SK-N-SH (cell line): ENCODE data around the gene KLB. TPM values are rescaled to one million over a fixed set of nuclear protein-coding genes. Genes with fewer than 3 reads are reported as not detected.

Experiments
- CTCF ChIA-PET: fragments of 300-600, 350-600 bp; formaldehyde crosslinking; extraction: SDS; loops from one replicate; lab custom pipeline; 2021; lab: Yijun Ruan, JAX
- POLR2A ChIA-PET: fragments of 350-600 bp; sonication (Branson Sonifier 250); formaldehyde crosslinking; extraction: SDS; loops from one replicate; lab custom pipeline; 2020; ENCODE audit warnings: antibody characterized with exemption, inconsistent platforms; lab: Yijun Ruan, JAX
- DNase-seq: peaks from one replicate; pipeline ENCODE4 v3.0.0; 2012
- H2AFZ ChIP-seq: fragments of 200-600 bp; sonication (generic); 2 replicates; pipeline ENCODE4 v1.8.1; 2016; ENCODE audit warnings: antibody characterized with exemption, mild to moderate bottlenecking, low read depth
- H3F3A ChIP-seq: fragments of 200-600 bp; sonication (generic); replicated peaks from 2 replicates; pipeline ENCODE3; 2016; ENCODE audit warnings: antibody characterized with exemption, mild to moderate bottlenecking; ENCODE audit not compliant: insufficient read depth
- H3K27ac ChIP-seq, 2 experiments: fragments of 200-500 bp in 1 of 2; fragments of 200-600 bp in 1 of 2; sonication (Bioruptor generic) in 1 of 2; sonication (generic), shearing (Covaris generic) in 1 of 2; 2 replicates each; pipeline versions ENCODE4 v1.5.1 to v1.6.1; 2014 to 2016; ENCODE audit warnings: low read depth in 2 of 2, inconsistent platforms in 1 of 2, low read length in 1 of 2, mild to moderate bottlenecking in 1 of 2, mixed read lengths in 1 of 2
- H3K27me3 ChIP-seq: fragments of 200-600 bp; sonication (generic), shearing (Covaris generic); 2 replicates; pipeline ENCODE4 v1.6.1; 2016; ENCODE audit warnings: mixed run types; ENCODE audit not compliant: insufficient read depth
- H3K36me3 ChIP-seq, 2 experiments: fragments of 200-500 bp in 1 of 2; fragments of 200-600 bp in 1 of 2; sonication (Bioruptor generic) in 1 of 2; sonication (generic) in 1 of 2; replicated peaks in 1 of 2; 2 replicates each; pipeline versions ENCODE3 to v1.5.1; 2014 to 2016; ENCODE audit warnings: low read length in 1 of 2, mild to moderate bottlenecking in 1 of 2; ENCODE audit not compliant: insufficient read depth in 2 of 2, control insufficient read depth in 1 of 2
- H3K4me1 ChIP-seq, 2 experiments: fragments of 200-500 bp in 1 of 2; fragments of 200-600 bp in 1 of 2; sonication (Bioruptor generic) in 1 of 2; sonication (generic), shearing (Covaris generic) in 1 of 2; 2 replicates each; pipeline versions ENCODE4 v1.5.1 to v1.6.1; 2014 to 2016; ENCODE audit warnings: low read depth in 1 of 2, low read length in 1 of 2, mixed run types in 1 of 2; ENCODE audit not compliant: insufficient read depth in 2 of 2, control insufficient read depth in 1 of 2
- H3K4me2 ChIP-seq: fragments of 200-600 bp; sonication (generic), shearing (Covaris generic); 2 replicates; pipeline ENCODE4 v1.6.1; 2017; ENCODE audit warnings: mixed run types
- H3K4me3 ChIP-seq, 2 experiments: fragments of 200-500 bp in 1 of 2; fragments of 200-600 bp in 1 of 2; sonication (Bioruptor generic) in 1 of 2; sonication (generic), shearing (Covaris generic) in 1 of 2; 2 replicates each; pipeline versions ENCODE4 v1.5.1 to v1.8.1; 2014 to 2016; ENCODE audit warnings: low read depth in 2 of 2, inconsistent platforms in 1 of 2, low read length in 1 of 2, mild to moderate bottlenecking in 1 of 2, mixed read lengths in 1 of 2, moderate library complexity in 1 of 2
- H3K79me2 ChIP-seq: fragments of 200-600 bp; sonication (generic); 2 replicates; pipeline ENCODE4 v1.8.1; 2017; ENCODE audit warnings: mild to moderate bottlenecking; ENCODE audit not compliant: insufficient read depth
- H3K9ac ChIP-seq: fragments of 200-600 bp; sonication (generic); 2 replicates; pipeline ENCODE4 v1.6.1; 2017; ENCODE audit warnings: mixed run types
- H3K9me2 ChIP-seq: fragments of 200-600 bp; sonication (generic); 2 replicates; pipeline ENCODE4 v1.6.1; 2017; ENCODE audit warnings: mixed run types
- H3K9me3 ChIP-seq: fragments of 200-600 bp; sonication (generic); 2 replicates; pipeline ENCODE4 v1.6.1; 2017; ENCODE audit warnings: mixed run types, mild to moderate bottlenecking, moderate library complexity
- H4K20me1 ChIP-seq: fragments of 200-600 bp; sonication (generic); 2 replicates; pipeline ENCODE4 v1.6.1; 2017; ENCODE audit warnings: mild to moderate bottlenecking, mixed run types; ENCODE audit not compliant: insufficient read depth
- ELF1 ChIP-seq: IDR thresholded peaks from 2 replicates; pipeline ENCODE4 v1.4.0; 2012
- EP300 ChIP-seq, 2 experiments: IDR thresholded peaks; 2 replicates each; pipeline versions ENCODE4 v1.4.0 to v1.6.1; 2012; ENCODE audit warnings: borderline replicate concordance in 1 of 2, low read depth in 1 of 2, low read length in 1 of 2
- EZH2phosphoT487 ChIP-seq: fragments of 200-600 bp; sonication (generic); IDR thresholded peaks from 2 replicates; pipeline ENCODE4 v1.6.1; 2017; ENCODE audit warnings: low read depth, mixed run types, mild to moderate bottlenecking, antibody characterized with exemption, moderate library complexity, borderline replicate concordance
- FOSL2 ChIP-seq: IDR thresholded peaks from 2 replicates; pipeline ENCODE4 v1.4.0; 2012; ENCODE audit warnings: low read depth, mild to moderate bottlenecking, moderate library complexity, borderline replicate concordance
- GATA2 ChIP-seq: sonication (generic); formaldehyde crosslinking; IDR thresholded peaks from 2 replicates; pipeline ENCODE4 v1.5.0; 2020; ENCODE audit warnings: mild to moderate bottlenecking, missing genetic modification reagents
- NFIC ChIP-seq: IDR thresholded peaks from 2 replicates; pipeline ENCODE4 v1.4.0; 2012; ENCODE audit warnings: borderline replicate concordance
- POLR2AphosphoS5 ChIP-seq: IDR thresholded peaks from 2 replicates; pipeline ENCODE4 v1.6.1; 2012; ENCODE audit warnings: low read depth, low read length
- RCOR1 ChIP-seq: fragments of 150-350 bp; IDR thresholded peaks from 2 replicates; pipeline ENCODE4 v1.6.1; 2017; ENCODE audit warnings: antibody characterized with exemption, low read length
- SIN3A ChIP-seq: IDR thresholded peaks from 2 replicates; pipeline ENCODE4 v1.6.1; 2012; ENCODE audit warnings: low read depth, mild to moderate bottlenecking, low read length, moderate library complexity, borderline replicate concordance
- SMC3 ChIP-seq: IDR thresholded peaks from 2 replicates; pipeline ENCODE4 v1.6.1; 2012; ENCODE audit warnings: low read depth, low read length, improper control_type of control experiment
- TAF1 ChIP-seq: IDR thresholded peaks from 2 replicates; pipeline ENCODE4 v1.6.1; 2012; ENCODE audit warnings: low read depth, mild to moderate bottlenecking, low read length, moderate library complexity, borderline replicate concordance
- TCF12 ChIP-seq: IDR thresholded peaks from 2 replicates; pipeline ENCODE4 v1.4.0; 2012
- TEAD4 ChIP-seq: IDR thresholded peaks from 2 replicates; pipeline ENCODE4 v1.4.0; 2012; ENCODE audit warnings: mild to moderate bottlenecking, borderline replicate concordance; ENCODE audit not compliant: insufficient read depth
- WGBS: methylation state at CpG from one replicate; pipeline ENCODE4 v1.1.6; 2017; ENCODE audit warnings: low lambda C conversion rate; 5-methylcytosine and 5-hydroxymethylcytosine counted together
- polyA plus RNA-seq, 3 experiments: library from polyadenylated mRNA; depleted of rRNA; stranded (reverse); fragments of >200 nt; gene quantifications; 2 replicates each; pipeline ENCODE4 v1.2.3, GENCODE V29; 2012
- TF ChIP-seq, protein P1 (sequence below): IDR thresholded peaks from 2 replicates; pipeline ENCODE4; 2012
- TF ChIP-seq, protein P2 (sequence below): IDR thresholded peaks from 2 replicates; pipeline ENCODE4 v1.4.0; 2012; ENCODE audit warnings: low read depth, borderline replicate concordance
- TF ChIP-seq, protein P3 (sequence below): fragments of 150-350 bp; IDR thresholded peaks from 2 replicates; pipeline ENCODE4 v1.6.1; 2017; ENCODE audit warnings: antibody characterized with exemption, low read length, low read depth, borderline replicate concordance
- TF ChIP-seq, protein P4 (sequence below): fragments of 200-600 bp; sonication (generic); IDR thresholded peaks from 2 replicates; pipeline ENCODE4 v1.6.1; 2017; ENCODE audit warnings: antibody characterized with exemption, mild to moderate bottlenecking, moderate library complexity

KLB gene
- not detected in 2 replicates for polyA plus RNA-seq (2012; rRNA removed)
- polyA plus RNA-seq (2012; cell fraction: cytosol; rRNA removed): not detected in 2 replicates
- polyA plus RNA-seq (2012; cell fraction: nucleus; rRNA removed): not detected in 2 replicates

DNA sequence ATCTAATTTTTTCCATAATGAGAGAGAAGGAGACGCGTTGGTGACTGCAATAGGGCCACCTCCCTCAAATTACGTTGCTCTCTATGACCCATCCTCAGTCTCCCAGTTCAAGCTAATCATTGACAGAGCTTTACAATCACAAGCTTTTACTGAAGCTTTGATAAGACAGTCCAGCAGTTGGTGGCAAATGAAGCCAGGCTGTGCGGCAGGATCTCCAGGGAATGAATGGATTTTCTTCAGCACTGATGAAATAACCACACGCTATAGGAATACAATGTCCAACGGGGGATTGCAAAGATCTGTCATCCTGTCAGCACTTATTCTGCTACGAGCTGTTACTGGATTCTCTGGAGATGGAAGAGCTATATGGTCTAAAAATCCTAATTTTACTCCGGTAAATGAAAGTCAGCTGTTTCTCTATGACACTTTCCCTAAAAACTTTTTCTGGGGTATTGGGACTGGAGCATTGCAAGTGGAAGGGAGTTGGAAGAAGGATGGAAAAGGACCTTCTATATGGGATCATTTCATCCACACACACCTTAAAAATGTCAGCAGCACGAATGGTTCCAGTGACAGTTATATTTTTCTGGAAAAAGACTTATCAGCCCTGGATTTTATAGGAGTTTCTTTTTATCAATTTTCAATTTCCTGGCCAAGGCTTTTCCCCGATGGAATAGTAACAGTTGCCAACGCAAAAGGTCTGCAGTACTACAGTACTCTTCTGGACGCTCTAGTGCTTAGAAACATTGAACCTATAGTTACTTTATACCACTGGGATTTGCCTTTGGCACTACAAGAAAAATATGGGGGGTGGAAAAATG lies at the start of gene KLB:
KLB (plus strand) TSS at position 168 of the 821 bp plus-strand sequence; CDS start at position 188, 20 bp downstream.
- H2AFZ ChIP-seq: no peak within 1 kb of the TSS
- no peak within 1 kb of the TSS for H3K4me3 ChIP-seq
- no peak within 1 kb of the TSS for H3K27ac ChIP-seq
- no peaks in the 10 kb centered on the region for H3K79me2 ChIP-seq
- no peaks in the 10 kb centered on the region for H3K36me3 ChIP-seq
- no peak within 1 kb of the TSS for H3K4me2 ChIP-seq
- DNase-seq: no peak
- no peaks in the 10 kb centered on the region for H3K4me1 ChIP-seq
- WGBS: 65% methylated on average over 12 of the region's 12 CpGs
- no peaks in the 10 kb centered on the region for H3K27me3 ChIP-seq
- no peaks in the 10 kb centered on the region for H4K20me1 ChIP-seq
- TF ChIP-seq, protein P1, sequence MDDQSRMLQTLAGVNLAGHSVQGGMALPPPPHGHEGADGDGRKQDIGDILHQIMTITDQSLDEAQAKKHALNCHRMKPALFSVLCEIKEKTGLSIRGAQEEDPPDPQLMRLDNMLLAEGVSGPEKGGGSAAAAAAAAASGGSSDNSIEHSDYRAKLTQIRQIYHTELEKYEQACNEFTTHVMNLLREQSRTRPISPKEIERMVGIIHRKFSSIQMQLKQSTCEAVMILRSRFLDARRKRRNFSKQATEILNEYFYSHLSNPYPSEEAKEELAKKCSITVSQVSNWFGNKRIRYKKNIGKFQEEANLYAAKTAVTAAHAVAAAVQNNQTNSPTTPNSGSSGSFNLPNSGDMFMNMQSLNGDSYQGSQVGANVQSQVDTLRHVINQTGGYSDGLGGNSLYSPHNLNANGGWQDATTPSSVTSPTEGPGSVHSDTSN: no peak
- TF ChIP-seq, protein P2, sequence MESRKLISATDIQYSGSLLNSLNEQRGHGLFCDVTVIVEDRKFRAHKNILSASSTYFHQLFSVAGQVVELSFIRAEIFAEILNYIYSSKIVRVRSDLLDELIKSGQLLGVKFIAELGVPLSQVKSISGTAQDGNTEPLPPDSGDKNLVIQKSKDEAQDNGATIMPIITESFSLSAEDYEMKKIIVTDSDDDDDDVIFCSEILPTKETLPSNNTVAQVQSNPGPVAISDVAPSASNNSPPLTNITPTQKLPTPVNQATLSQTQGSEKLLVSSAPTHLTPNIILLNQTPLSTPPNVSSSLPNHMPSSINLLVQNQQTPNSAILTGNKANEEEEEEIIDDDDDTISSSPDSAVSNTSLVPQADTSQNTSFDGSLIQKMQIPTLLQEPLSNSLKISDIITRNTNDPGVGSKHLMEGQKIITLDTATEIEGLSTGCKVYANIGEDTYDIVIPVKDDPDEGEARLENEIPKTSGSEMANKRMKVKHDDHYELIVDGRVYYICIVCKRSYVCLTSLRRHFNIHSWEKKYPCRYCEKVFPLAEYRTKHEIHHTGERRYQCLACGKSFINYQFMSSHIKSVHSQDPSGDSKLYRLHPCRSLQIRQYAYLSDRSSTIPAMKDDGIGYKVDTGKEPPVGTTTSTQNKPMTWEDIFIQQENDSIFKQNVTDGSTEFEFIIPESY: no peak
- no peak for TF ChIP-seq RCOR1
- TF ChIP-seq, protein P3, sequence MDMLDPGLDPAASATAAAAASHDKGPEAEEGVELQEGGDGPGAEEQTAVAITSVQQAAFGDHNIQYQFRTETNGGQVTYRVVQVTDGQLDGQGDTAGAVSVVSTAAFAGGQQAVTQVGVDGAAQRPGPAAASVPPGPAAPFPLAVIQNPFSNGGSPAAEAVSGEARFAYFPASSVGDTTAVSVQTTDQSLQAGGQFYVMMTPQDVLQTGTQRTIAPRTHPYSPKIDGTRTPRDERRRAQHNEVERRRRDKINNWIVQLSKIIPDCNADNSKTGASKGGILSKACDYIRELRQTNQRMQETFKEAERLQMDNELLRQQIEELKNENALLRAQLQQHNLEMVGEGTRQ: no peak
- TF ChIP-seq, protein P4, sequence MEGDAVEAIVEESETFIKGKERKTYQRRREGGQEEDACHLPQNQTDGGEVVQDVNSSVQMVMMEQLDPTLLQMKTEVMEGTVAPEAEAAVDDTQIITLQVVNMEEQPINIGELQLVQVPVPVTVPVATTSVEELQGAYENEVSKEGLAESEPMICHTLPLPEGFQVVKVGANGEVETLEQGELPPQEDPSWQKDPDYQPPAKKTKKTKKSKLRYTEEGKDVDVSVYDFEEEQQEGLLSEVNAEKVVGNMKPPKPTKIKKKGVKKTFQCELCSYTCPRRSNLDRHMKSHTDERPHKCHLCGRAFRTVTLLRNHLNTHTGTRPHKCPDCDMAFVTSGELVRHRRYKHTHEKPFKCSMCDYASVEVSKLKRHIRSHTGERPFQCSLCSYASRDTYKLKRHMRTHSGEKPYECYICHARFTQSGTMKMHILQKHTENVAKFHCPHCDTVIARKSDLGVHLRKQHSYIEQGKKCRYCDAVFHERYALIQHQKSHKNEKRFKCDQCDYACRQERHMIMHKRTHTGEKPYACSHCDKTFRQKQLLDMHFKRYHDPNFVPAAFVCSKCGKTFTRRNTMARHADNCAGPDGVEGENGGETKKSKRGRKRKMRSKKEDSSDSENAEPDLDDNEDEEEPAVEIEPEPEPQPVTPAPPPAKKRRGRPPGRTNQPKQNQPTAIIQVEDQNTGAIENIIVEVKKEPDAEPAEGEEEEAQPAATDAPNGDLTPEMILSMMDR: no peak
- no peak for TF ChIP-seq SMC3
- TF ChIP-seq FOSL2: no peak
- no peak for TF ChIP-seq SIN3A
- no peak for TF ChIP-seq TAF1
- TF ChIP-seq GATA2 (CRISPR knock-in tag): no peak
- no peak for TF ChIP-seq TEAD4
- TF ChIP-seq ELF1: no peak
- no peak for TF ChIP-seq EZH2phosphoT487
- no peak for TF ChIP-seq POLR2AphosphoS5
- TF ChIP-seq NFIC: no peak
- no peak for TF ChIP-seq TCF12
- TF ChIP-seq EP300 (IDR thresholded peaks at IDR 0.05; ENCODE audit: borderline replicate concordance in 1 of 2, low read depth in 1 of 2, low read length in 1 of 2): no peak
- CTCF ChIA-PET: interaction anchor here (0.7 kb wide), 1 partner anchor 16 kb away, joined by 3 read pairs; no protein-coding TSS in a partner anchor
- no peak within 1 kb of the TSS for H3K9ac ChIP-seq
- no peaks in the 10 kb centered on the region for H3K9me2 ChIP-seq
- H3F3A ChIP-seq: no peaks in the 10 kb centered on the region
- POLR2A ChIA-PET: no interaction called here
- no peaks in the 10 kb centered on the region for H3K9me3 ChIP-seq
